Dermis microvascular lymphatic vessel endothelial cell (primary cell): Measurements from ENCODE around the gene SLC15A1. TPM values are rescaled to one million over a fixed set of nuclear protein-coding genes. Genes with fewer than 3 reads are reported as not detected.

ENCODE experiments used
- DNase-seq, 2 donors: peaks; one replicate each; pipeline versions ENCODE4 v3.0.0 to v3.0.0-alpha.2; 2010; ENCODE audit warnings: low read depth in 2 of 2
- total RNA-seq: library from RNA; depleted of rRNA; stranded (reverse); fragments of >200 nt; gene quantifications from 2 replicates; pipeline ENCODE4 v1.2.1, GENCODE V29; 2014

Gene SLC15A1
- total RNA-seq, 1 donor from 2014 or later = not detected

GRCh38 chr13:98706446-98707110 is 45.9 kb downstream of the SLC15A1 start:
- DNase-seq = no peak

GRCh38 chr13:98697791-98698190 is 54.7 kb downstream of the SLC15A1 start:
- no peak for DNase-seq

DNA sequence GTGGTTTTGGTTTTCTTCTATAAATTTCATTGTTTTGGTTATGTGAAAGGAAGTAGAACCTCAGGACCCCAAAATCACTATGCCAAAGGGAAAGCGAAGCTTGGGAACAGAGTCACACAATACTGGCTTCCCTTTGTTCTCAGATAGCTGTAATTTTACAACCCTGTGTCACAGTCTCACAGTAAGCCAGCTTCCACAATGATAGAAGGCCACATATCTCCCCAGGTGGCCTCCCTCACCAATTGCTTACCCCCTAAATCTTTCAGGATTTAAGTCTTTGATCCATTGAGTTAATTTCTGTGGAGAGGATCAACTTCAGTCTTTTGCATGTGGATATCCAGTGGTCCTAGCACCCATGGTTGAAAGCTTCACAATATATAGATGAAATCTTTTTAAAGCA is 58.7 kb downstream of the SLC15A1 start:
- no peak for DNase-seq

DNA sequence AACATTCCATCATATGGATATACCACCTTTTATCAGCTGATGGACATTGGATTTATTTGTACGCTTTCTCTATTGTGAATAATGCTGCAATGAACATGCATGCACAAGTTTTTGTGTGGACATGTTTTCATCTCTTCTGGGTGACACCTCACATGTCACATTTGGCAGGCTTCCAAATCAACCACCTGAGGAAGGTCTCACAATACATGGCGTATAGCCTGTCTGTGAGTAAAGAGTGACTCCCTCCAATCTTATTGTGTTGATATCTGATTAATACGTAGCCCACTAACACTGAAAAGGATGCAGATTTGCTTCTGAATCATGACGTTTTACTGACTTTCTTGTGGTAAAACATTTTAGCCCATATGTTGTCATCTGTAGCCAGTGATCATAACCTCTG is 61.1 kb downstream of the SLC15A1 start:
- DNase-seq = no peak

- DNase-seq = no peak
Measured at GRCh38 chr13:98690348-98691022, 62.0 kb downstream of the SLC15A1 start.

GRCh38 chr13:98689347-98689968 is 63.0 kb downstream of the SLC15A1 start:
- no peak for DNase-seq

DNA sequence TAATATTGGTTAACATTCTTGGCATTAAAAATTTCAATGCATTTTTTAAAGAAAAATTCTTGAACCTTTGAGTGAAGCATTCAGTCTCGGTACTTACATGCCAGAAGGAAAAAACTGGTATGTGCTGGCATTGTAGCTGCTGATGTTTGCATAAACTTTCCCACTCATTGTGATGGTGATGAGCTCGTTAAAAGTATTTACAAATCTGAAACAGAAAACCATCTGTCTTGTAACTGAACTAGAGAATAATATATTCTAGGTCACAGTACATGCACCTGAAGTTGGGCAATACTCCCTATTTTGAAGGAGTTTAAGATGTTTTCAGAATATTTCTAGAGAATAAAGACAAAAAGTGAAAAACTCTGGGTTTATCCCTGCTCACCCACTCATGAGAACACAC is 64.1 kb downstream of the SLC15A1 start:
- no peak for DNase-seq

DNA sequence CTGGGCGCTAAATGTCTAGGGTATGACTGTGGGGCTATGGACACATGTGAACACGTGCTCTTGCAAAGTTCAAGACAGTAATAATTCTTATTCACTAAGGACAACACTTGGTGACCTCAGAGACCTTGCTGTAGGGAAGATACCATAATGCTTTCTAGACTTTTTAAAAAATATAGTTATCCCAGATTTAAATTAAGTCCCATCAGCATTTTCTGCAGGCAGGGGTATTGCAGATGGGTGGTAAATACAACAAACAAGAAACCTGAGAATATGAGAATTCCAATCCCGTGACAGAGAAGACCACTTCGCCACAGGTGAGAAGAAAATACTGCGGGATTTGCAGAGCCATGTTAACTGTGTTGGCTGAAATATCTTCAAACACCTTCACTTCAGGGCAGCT is 65.2 kb downstream of the SLC15A1 start:
- no peak for DNase-seq

- no peak for DNase-seq
Measured at GRCh38 chr13:98686270-98686669, 66.2 kb downstream of the SLC15A1 start.

GRCh38 chr13:98685146-98685545 is 67.3 kb downstream of the SLC15A1 start:
- DNase-seq = no peak

DNA sequence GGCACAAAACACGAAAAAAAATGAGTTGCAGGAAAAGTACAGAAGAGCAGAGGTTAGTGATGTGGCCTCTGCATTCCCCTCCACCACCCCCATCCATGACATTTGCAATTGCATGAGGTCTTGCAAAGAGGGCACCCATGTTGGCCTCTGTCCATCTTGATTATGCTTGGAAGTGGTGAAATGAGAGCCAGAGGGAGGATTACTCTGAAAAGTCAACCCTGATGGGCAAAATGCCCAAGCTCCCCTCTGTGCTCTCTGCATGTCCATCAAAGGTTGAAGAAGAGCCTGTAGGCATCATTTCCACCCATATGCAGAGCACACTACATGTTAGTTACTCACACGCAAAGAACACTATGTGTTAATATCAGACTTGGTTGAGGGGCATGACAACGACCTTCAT is 71.4 kb downstream of the SLC15A1 start:
- DNase-seq = no peak

DNA sequence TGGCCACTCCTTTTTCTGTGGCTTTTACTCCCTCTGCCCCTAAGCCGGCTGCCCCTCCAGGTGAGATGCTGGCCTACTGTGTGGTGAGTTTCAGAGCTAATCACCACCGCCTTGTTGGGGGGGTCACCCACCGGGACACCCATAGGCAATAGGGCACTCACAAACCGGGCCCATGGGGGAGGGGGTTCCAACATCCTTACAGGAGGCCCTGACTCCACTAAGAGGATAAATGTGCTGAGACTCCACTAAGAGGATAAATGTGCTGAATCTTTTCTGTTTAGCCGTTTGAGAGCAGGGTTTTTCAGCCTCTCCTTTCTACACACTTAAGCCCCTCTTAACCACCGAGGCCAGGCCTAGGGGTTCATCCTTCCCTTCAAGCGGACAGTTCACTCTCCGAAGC is 73.7 kb downstream of the SLC15A1 start:
- no peak for DNase-seq

DNA sequence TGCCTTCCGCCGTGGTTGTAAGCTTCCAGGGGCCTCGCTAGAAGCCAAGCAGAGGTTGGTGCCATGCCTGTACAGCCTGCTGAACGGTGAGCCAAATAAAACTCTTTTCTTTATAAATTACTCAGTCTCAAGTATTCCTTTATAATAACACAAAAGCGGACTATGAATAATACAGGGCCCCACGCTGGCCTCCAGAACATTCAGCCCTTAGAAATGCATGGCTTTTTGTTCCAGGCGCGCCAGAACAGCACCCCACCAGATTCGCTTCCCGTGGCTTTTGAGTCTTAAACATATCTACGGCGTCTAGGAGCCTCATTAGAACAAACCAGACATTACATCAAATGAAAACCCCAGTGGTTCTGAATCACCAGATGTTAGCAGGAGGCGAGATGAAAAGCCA is 75.1 kb downstream of the SLC15A1 start:
- DNase-seq = no peak

DNA sequence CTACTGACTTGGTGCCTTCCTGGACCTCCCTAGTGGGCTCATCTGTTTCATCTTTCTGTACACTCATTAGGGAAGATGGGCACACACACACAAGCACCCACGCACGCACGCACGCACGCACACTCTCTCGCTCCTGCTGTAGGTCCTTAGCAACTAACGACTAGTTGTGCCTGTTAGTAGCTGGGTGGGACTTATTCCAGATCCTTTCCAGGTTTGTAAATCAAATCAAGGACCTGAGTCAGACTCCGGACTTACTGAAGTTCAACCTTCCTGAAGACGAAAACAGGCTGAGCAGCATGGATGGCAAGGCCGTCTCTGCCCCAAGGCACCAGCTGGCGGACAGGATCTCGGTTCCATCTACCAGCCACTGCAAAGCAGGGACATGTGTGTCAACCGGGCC is 76.2 kb downstream of the SLC15A1 start:
- DNase-seq = no peak

DNA sequence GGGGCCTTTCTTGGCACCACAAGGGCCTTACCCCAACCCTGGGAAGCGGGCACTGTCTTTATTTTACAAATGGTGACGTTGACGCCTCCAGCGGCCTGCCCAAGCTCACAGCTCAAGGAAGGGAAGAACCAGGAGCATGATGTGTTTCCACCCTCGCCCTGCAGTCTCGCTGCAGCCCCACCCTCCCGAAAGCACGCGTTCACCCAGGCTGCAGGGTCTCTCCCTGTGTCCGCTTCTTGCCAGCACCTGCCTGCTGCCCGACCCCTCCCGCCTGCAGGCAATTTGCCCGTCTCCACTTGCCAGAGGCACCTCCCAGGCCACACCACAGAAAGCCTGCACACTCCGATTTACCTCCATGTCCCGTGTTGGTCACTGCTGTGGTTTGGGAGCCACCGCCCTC is 76.6 kb downstream of the SLC15A1 start:
- DNase-seq = no peak

DNA sequence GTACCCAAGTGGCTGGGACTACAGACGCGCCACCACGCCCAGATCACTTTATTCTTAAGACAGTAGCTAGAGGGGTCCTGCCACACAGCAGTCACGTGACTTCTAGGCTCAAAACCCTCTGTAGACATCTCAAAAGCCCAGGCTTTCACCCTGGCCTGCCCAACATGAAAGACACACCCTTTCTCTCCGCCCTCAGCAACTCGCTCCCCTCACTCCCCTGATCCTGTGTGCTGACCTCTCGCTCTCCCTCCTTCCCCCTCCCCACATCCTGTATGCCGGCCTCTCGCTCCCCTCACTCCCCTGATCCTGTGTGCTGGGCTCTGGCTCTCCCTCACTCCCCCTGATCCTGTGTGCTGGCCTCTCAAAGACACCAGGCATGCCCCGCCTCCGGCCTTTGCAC is 77.4 kb downstream of the SLC15A1 start:
- no peak for DNase-seq

DNA sequence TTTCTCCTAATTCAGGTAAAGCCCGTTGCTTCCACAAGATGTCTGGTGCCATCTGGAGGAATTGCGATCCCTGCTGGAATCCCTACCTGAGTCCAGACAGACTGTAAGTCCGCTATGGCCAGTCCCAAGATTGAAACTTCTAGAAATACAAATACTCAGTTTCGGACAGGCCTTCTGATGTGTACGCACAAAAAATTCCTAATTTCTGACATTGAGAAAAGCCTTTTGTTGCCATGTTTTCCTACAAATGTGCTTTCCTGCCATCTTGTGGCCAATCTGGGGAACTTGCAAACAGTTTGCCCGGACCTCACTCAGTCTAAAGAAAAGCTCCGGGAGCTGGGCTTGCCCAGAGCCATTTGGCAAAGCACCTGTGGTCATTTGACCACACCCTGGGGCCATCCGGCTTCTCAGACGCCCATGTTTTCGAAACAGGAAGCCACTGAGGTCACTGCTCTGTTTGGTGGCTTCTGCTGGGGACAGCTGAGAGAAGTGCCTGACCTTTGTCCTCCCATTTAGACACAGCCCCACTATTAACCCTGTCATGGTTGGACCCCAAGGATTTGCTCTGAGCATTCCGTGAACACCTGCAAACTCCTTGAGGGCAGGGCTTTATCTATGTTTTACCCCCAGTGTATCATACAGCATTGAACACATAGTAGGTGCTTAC is 79.4 kb downstream of the SLC15A1 start:
- peak; percentile 62 to 71 for DNase-seq

DNA sequence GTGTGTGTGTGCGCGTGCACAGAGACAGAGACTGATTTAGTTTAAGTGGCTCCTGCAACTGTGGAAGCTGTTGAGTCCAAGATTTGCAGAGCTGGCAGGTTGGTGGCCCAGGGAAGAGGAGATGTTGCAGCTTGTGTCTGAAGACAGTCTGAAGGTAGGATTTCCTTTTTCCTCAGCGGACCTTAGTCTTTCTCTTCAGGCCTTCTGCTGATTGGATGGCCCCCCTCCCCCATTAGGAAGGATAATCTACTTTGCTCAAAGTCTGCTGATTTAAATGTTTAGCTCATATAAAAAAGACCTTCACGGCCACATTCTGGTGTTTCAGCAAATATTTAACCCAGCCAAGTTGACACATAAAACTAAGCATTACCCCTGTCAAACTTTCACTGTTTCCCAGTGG is 84.3 kb downstream of the SLC15A1 start:
- no peak for DNase-seq

GRCh38 chr13:98665638-98665995 is 86.9 kb downstream of the SLC15A1 start:
- no peak for DNase-seq

DNA sequence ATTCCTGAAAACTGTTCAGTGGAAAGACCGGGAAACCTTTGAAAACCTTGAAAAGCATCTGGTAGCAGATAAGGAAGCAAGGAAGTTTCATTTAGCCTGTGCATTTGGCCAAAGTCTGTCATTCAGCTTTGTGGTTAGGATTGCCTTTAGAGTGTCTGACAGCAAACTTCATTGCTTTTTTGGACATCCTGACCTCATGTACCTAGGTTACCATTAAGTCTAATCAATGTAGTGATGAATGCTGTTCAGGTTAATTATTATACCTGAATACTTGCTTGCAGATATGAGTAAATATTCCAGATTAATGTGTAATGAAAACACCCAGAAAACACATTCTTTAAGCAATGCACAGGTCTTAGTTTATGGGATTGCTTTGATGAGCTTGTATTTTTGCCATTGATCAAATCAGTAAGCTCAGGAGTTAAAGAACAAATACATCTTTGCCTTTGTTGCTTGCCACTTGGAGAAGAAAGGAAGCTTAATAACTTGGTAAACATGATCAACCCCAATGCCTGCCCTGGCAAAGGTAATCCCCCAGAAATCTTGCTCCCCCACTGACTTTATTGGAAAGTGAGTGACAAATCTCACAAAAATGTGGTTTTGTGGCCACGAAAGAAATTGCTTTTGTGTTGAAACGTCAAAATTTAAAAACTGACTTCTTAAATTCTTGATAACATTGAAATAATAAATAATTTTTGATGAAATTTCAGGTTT is 87.4 kb downstream of the SLC15A1 start:
- DNase-seq = no peak

DNA sequence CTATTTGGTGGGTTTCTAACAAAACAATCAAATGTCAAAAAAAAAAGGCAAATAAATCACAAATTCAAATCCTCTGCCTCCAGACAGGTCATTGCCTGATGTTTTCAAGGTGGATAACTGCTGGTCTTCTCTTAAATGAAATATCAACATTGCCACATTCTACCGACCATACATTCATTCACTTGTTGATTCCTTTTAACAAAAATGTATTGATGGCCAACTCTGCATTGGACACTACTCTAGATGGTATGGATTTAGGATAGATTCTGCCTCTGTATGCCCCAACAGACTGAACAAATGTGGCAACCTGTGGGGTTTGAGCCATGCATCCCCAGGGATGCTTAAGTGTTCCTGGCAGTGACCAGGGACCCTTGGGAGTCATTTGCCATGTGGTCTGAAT is 88.0 kb downstream of the SLC15A1 start:
- DNase-seq = no peak

DNA sequence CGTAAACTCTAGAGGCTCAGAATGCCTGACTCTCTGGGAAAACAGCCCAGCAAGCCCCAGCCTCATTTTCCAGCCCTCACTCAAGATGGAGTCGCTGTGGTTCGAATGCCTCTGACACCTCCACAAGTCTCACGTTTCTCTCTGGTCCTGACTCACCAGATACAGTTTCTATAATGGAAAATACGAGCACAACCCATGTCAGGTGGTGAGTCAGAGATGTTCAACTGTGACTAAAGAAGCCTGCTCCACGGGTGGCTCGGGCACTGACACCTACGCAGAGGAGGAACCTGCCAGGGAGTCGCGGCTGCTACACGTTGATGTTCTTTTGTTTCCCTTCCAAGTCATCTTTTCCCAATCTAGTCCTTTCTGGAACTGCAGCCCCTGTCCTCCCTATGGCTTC is 88.4 kb downstream of the SLC15A1 start:
- no peak for DNase-seq
